H9 (cell line): ENCODE data around the gene TBXA2R. TPM values are rescaled to one million over a fixed set of nuclear protein-coding genes. Genes with fewer than 3 reads are reported as not detected.

ENCODE experiments used
- DNase-seq: peaks from one replicate; pipeline ENCODE4 v3.0.0-alpha.2; 2017
- H2AFZ ChIP-seq: one replicate; pipeline ENCODE4 v1.6.1; 2013; ENCODE audit warnings: mild to moderate bottlenecking, low read length, control low read depth, moderate library complexity
- H2AK5ac ChIP-seq: 2 replicates; pipeline ENCODE4 v1.6.1; 2013; ENCODE audit warnings: low read length, control low read depth, mixed read lengths; ENCODE audit not compliant: insufficient read length
- H2BK120ac ChIP-seq: one replicate; pipeline ENCODE4 v1.6.1; 2013; ENCODE audit warnings: low read depth, mild to moderate bottlenecking, low read length, control low read depth, inconsistent platforms; ENCODE audit not compliant: poor library complexity, severe bottlenecking
- H2BK12ac ChIP-seq: 2 replicates; pipeline ENCODE4 v1.6.1; 2013; ENCODE audit warnings: low read length, control low read depth, mixed read lengths, low read depth; ENCODE audit not compliant: insufficient read length
- H2BK15ac ChIP-seq: 2 replicates; pipeline ENCODE4 v1.6.1; 2013; ENCODE audit warnings: low read depth, low read length, control low read depth
- H2BK20ac ChIP-seq: one replicate; pipeline ENCODE4 v1.6.1; 2013; ENCODE audit warnings: low read depth, mild to moderate bottlenecking, low read length, control low read depth, inconsistent platforms; ENCODE audit not compliant: poor library complexity, severe bottlenecking
- H2BK5ac ChIP-seq: 2 replicates; pipeline ENCODE4 v1.6.1; 2013; ENCODE audit warnings: low read length, control low read depth, mixed read lengths; ENCODE audit not compliant: insufficient read length
- H3K14ac ChIP-seq: 2 replicates; pipeline ENCODE4 v1.6.1; 2013; ENCODE audit warnings: low read length, control low read depth; ENCODE audit not compliant: insufficient read depth
- H3K18ac ChIP-seq: 2 replicates; pipeline ENCODE4 v1.6.1; 2013; ENCODE audit warnings: low read depth, mild to moderate bottlenecking, mixed read lengths, low read length, control low read depth; ENCODE audit not compliant: insufficient read length
- H3K23ac ChIP-seq: 2 replicates; pipeline ENCODE4 v1.6.1; 2013; ENCODE audit warnings: low read length, control low read depth, mixed read lengths, low read depth; ENCODE audit not compliant: insufficient read length
- H3K23me2 ChIP-seq: 2 replicates; pipeline ENCODE4 v1.6.1; 2013; ENCODE audit warnings: low read depth, mild to moderate bottlenecking, mixed read lengths, low read length, control low read depth; ENCODE audit not compliant: insufficient read length, poor library complexity, severe bottlenecking
- H3K27ac ChIP-seq: 2 replicates; pipeline ENCODE4 v1.5.1; 2013; ENCODE audit warnings: low read length, control low read depth, mixed read lengths, low read depth; ENCODE audit not compliant: insufficient read length
- H3K27me3 ChIP-seq: 2 replicates; pipeline ENCODE4 v1.6.1; 2013; ENCODE audit warnings: low read length, control low read depth, inconsistent platforms; ENCODE audit not compliant: insufficient read depth
- H3K4ac ChIP-seq: 2 replicates; pipeline ENCODE4 v1.6.1; 2013; ENCODE audit warnings: low read depth, mild to moderate bottlenecking, control low read depth, inconsistent platforms, low read length, moderate library complexity
- H3K4me1 ChIP-seq: 2 replicates; pipeline ENCODE4 v1.6.1; 2013; ENCODE audit warnings: low read length, control low read depth, inconsistent platforms; ENCODE audit not compliant: insufficient read depth
- H3K4me2 ChIP-seq: 2 replicates; pipeline ENCODE4 v1.6.1; 2013; ENCODE audit warnings: low read length, control low read depth, mixed read lengths; ENCODE audit not compliant: insufficient read length, insufficient read depth
- H3K56ac ChIP-seq: 2 replicates; pipeline ENCODE4 v1.6.1; 2013; ENCODE audit warnings: low read depth, mild to moderate bottlenecking, mixed read lengths, low read length, control low read depth; ENCODE audit not compliant: insufficient read length
- H3K79me1 ChIP-seq: 2 replicates; pipeline ENCODE4 v1.6.1; 2013; ENCODE audit warnings: low read depth, mild to moderate bottlenecking, moderate library complexity, low read length, control low read depth, inconsistent platforms; ENCODE audit not compliant: insufficient read depth, poor library complexity, severe bottlenecking
- H3K79me2 ChIP-seq: 2 replicates; pipeline ENCODE4 v1.6.1; 2013; ENCODE audit warnings: low read length, control low read depth, inconsistent platforms; ENCODE audit not compliant: insufficient read depth
- H3K9ac ChIP-seq: 2 replicates; pipeline ENCODE4 v1.6.1; 2013; ENCODE audit warnings: low read length, control low read depth, mixed read lengths; ENCODE audit not compliant: insufficient read length; ENCODE audit errors: extremely low read depth
- H3K9me3 ChIP-seq: one replicate; pipeline ENCODE4 v1.6.1; 2013; ENCODE audit warnings: low read depth, low read length, inconsistent platforms; ENCODE audit not compliant: control insufficient read depth
- H3T11ph ChIP-seq: one replicate; pipeline ENCODE4 v1.6.1; 2013; ENCODE audit warnings: mild to moderate bottlenecking, low read length, control low read depth, inconsistent platforms
- H4K20me1 ChIP-seq: one replicate; pipeline ENCODE4 v1.6.1; 2013; ENCODE audit not compliant: control insufficient read depth, insufficient read length, insufficient read depth
- H4K5ac ChIP-seq: 2 replicates; pipeline ENCODE4 v1.6.1; 2013; ENCODE audit warnings: low read depth, mild to moderate bottlenecking, mixed read lengths, low read length, control low read depth; ENCODE audit not compliant: insufficient read length
- H4K8ac ChIP-seq: replicated peaks from 2 replicates; pipeline ENCODE4 v1.6.1; 2013; ENCODE audit warnings: low read length, control low read depth, mixed read lengths, low read depth; ENCODE audit not compliant: insufficient read length
- H4K91ac ChIP-seq: 2 replicates; pipeline ENCODE4 v1.6.1; 2013; ENCODE audit warnings: low read depth, mild to moderate bottlenecking, moderate library complexity, mixed read lengths, low read length, control low read depth; ENCODE audit not compliant: insufficient read length
- H3K27ac Mint-ChIP-seq, 3 experiments: 2 replicates in 2 of 3; 3 replicates in 1 of 3; pipeline ENCODE4 v1.8.0; 2020 to 2021; ENCODE audit warnings: mixed read lengths in 3 of 3, mild to moderate bottlenecking in 1 of 3, moderate library complexity in 1 of 3
- H3K27me3 Mint-ChIP-seq: 2 replicates; pipeline ENCODE4 v1.8.0; 2021; ENCODE audit warnings: low read depth, mild to moderate bottlenecking, moderate library complexity, mixed read lengths
- H3K36me3 Mint-ChIP-seq, 3 experiments: 2 replicates in 2 of 3; 3 replicates in 1 of 3; pipeline ENCODE4 v1.8.0; 2020 to 2021; ENCODE audit warnings: low read depth in 3 of 3, mixed read lengths in 3 of 3; ENCODE audit not compliant: insufficient read depth in 1 of 3
- H3K4me1 Mint-ChIP-seq, 2 experiments: 2 replicates each; pipeline ENCODE4 v1.8.0; 2020; ENCODE audit warnings: mixed read lengths in 2 of 2
- H3K4me3 Mint-ChIP-seq, 2 experiments: 2 replicates in 1 of 2; 3 replicates in 1 of 2; pipeline ENCODE4 v1.8.0; 2020 to 2021; ENCODE audit warnings: mild to moderate bottlenecking in 2 of 2, mixed read lengths in 2 of 2, moderate library complexity in 1 of 2
- H3K9me3 Mint-ChIP-seq, 2 experiments: 2 replicates in 1 of 2; 3 replicates in 1 of 2; pipeline ENCODE4 v1.8.0; 2020; ENCODE audit warnings: mild to moderate bottlenecking in 2 of 2, mixed read lengths in 2 of 2, moderate library complexity in 1 of 2
- CTCF ChIP-seq: fragments of 200-600 bp; sonication (generic); conservative IDR thresholded peaks from 3 replicates; pipeline ENCODE4 v1.8.0; 2021; ENCODE audit warnings: antibody characterized with exemption, mild to moderate bottlenecking
- WGBS: extraction: QIAGEN DNeasy Blood & Tissue Kit; methylation state at CpG from one replicate; pipeline ENCODE4 v1.1.7; 2013; ENCODE audit warnings: missing lambda C conversion rate, low lambda C conversion rate, mixed read lengths; ENCODE audit not compliant: insufficient read length; ENCODE audit errors: extremely low coverage; 5-methylcytosine and 5-hydroxymethylcytosine counted together
- total RNA-seq: library from RNA; stranded (reverse); gene quantifications from 2 replicates; pipeline ENCODE4 v1.2.1, GENCODE V29; 2021

TBXA2R gene
- total RNA-seq, 1 experiment from 2014 or later, result 0.63 TPM

GRCh38 chr19:3589439-3589838, 17.2 kb downstream of the TBXA2R start:
- no peak overlapping the region for H2AFZ ChIP-seq
- Mint-ChIP-seq H3K4me3 (no peak overlapping the region), H3K27ac (no peak overlapping the region), H3K27me3 (peaks cover 74% of the 10 kb centered on the region), H3K4me1 (no peaks in the 10 kb centered on the region), H3K36me3 (no peaks in the 10 kb centered on the region; a peak in 1 of 7 replicates), H3K9me3 (peaks cover 13 to 17% of the 10 kb centered on the region in 2 experiments)
- H2BK15ac ChIP-seq, result no peak overlapping the region
- TF ChIP-seq CTCF, result no peak
- H3K79me2 ChIP-seq, result no peaks in the 10 kb centered on the region
- H3K18ac ChIP-seq, result no peak overlapping the region
- H3K27me3 ChIP-seq, result peaks cover 4% of the 10 kb centered on the region; the same call in 1 of the 2 replicates
- no peak overlapping the region for H3K23ac ChIP-seq
- no CpG with 5 or more reads among the region's 11 CpGs for WGBS
- no peak overlapping the region for H4K8ac ChIP-seq
- H2BK20ac ChIP-seq, result no peak overlapping the region
- H4K5ac ChIP-seq, result no peak overlapping the region
- no peak overlapping the region for H3K4ac ChIP-seq
- H3K23me2 ChIP-seq, result peaks cover 3% of the 10 kb centered on the region
- no peak overlapping the region for H2BK5ac ChIP-seq
- H3K79me1 ChIP-seq, result no peaks in the 10 kb centered on the region
- H3T11ph ChIP-seq, result no peak overlapping the region
- H2BK120ac ChIP-seq, result no peak overlapping the region
- H4K91ac ChIP-seq, result no peak overlapping the region
- H3K56ac ChIP-seq, result no peak overlapping the region
- H3K9ac ChIP-seq, result no peak overlapping the region
- H3K9me3 ChIP-seq, result no peaks in the 10 kb centered on the region
- no peak overlapping the region for H3K14ac ChIP-seq
- H2BK12ac ChIP-seq, result no peak overlapping the region
- no peaks in the 10 kb centered on the region; the same call in 1 of the 2 replicates for H3K4me1 ChIP-seq
- DNase-seq, result no peak
- no peak overlapping the region for H3K4me2 ChIP-seq
- no peak overlapping the region for H3K27ac ChIP-seq
- H2AK5ac ChIP-seq, result no peak overlapping the region
- no peaks in the 10 kb centered on the region for H4K20me1 ChIP-seq
